ENCODE results near the gene PTPN3.

PTPN3 gene

GRCh38 chr9:109451311-109452025 is 46.6 kb downstream of the PTPN3 start:
- DNase-seq, result no peak

GRCh38 chr9:109450346-109450745 is 47.8 kb downstream of the PTPN3 start:
- no peak for DNase-seq

GRCh38 chr9:109449036-109449798 is 48.9 kb downstream of the PTPN3 start:
- DNase-seq, result no peak

GRCh38 chr9:109448223-109448622 is 49.9 kb downstream of the PTPN3 start:
- no peak for DNase-seq

- peak in 1 of 2 experiments; percentile 20 for DNase-seq
Measured at GRCh38 chr9:109447329-109448076, 50.6 kb downstream of the PTPN3 start.

- no peak for DNase-seq
Measured at GRCh38 chr9:109444771-109445320, 53.3 kb downstream of the PTPN3 start.

- no peak for DNase-seq
Measured at GRCh38 chr9:109442716-109443115, 55.4 kb downstream of the PTPN3 start.

GRCh38 chr9:109441296-109441695 is 56.8 kb downstream of the PTPN3 start:
- DNase-seq, result peak; percentile 13 to 20

- peak; percentile 70 to 84 for DNase-seq
Measured at GRCh38 chr9:109440797-109441287, 57.3 kb downstream of the PTPN3 start.

- DNase-seq, result no peak
Measured at GRCh38 chr9:109440117-109440515, 58.0 kb downstream of the PTPN3 start.

GRCh38 chr9:109439378-109440116 is 58.6 kb downstream of the PTPN3 start:
- DNase-seq, result no peak

- DNase-seq, result no peak
Measured at GRCh38 chr9:109437286-109437685, 60.8 kb downstream of the PTPN3 start.

GRCh38 chr9:109436071-109436470 is 62.0 kb downstream of the PTPN3 start:
- no peak for DNase-seq

- DNase-seq, result no peak
Measured at GRCh38 chr9:109433476-109433875, 64.6 kb downstream of the PTPN3 start.

GRCh38 chr9:109430231-109430630 is 67.9 kb downstream of the PTPN3 start:
- no peak for DNase-seq

- DNase-seq, result no peak
Measured at GRCh38 chr9:109428854-109429253, 69.3 kb downstream of the PTPN3 start.

- no peak for DNase-seq
Measured at GRCh38 chr9:109427886-109428285, 70.2 kb downstream of the PTPN3 start.

- DNase-seq, result no peak
Measured at GRCh38 chr9:109426626-109427402, 71.3 kb downstream of the PTPN3 start.

GRCh38 chr9:109424618-109425017 is 73.5 kb downstream of the PTPN3 start:
- no peak for DNase-seq

- DNase-seq, result no peak
Measured at GRCh38 chr9:109423877-109424276, 74.2 kb downstream of the PTPN3 start.

GRCh38 chr9:109422641-109423040 is 75.5 kb downstream of the PTPN3 start:
- no peak for DNase-seq
